Measurements from ENCODE around the gene SLC25A48.

- TF ChIP-seq, protein P1, sequence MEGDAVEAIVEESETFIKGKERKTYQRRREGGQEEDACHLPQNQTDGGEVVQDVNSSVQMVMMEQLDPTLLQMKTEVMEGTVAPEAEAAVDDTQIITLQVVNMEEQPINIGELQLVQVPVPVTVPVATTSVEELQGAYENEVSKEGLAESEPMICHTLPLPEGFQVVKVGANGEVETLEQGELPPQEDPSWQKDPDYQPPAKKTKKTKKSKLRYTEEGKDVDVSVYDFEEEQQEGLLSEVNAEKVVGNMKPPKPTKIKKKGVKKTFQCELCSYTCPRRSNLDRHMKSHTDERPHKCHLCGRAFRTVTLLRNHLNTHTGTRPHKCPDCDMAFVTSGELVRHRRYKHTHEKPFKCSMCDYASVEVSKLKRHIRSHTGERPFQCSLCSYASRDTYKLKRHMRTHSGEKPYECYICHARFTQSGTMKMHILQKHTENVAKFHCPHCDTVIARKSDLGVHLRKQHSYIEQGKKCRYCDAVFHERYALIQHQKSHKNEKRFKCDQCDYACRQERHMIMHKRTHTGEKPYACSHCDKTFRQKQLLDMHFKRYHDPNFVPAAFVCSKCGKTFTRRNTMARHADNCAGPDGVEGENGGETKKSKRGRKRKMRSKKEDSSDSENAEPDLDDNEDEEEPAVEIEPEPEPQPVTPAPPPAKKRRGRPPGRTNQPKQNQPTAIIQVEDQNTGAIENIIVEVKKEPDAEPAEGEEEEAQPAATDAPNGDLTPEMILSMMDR (IDR thresholded peaks at IDR 0.05) = no peak
- TF ChIP-seq POLR2AphosphoS5 (IDR thresholded peaks at IDR 0.05; ENCODE audit: low read depth, low read length) (no peak), SIN3A (IDR thresholded peaks at IDR 0.05; ENCODE audit: borderline replicate concordance, insufficient read depth, low read depth, low read length) (no peak), TCF7L2 (IDR thresholded peaks at IDR 0.05; ENCODE audit: low read depth, low read length) (no peak)
- TF ChIP-seq, protein P2, sequence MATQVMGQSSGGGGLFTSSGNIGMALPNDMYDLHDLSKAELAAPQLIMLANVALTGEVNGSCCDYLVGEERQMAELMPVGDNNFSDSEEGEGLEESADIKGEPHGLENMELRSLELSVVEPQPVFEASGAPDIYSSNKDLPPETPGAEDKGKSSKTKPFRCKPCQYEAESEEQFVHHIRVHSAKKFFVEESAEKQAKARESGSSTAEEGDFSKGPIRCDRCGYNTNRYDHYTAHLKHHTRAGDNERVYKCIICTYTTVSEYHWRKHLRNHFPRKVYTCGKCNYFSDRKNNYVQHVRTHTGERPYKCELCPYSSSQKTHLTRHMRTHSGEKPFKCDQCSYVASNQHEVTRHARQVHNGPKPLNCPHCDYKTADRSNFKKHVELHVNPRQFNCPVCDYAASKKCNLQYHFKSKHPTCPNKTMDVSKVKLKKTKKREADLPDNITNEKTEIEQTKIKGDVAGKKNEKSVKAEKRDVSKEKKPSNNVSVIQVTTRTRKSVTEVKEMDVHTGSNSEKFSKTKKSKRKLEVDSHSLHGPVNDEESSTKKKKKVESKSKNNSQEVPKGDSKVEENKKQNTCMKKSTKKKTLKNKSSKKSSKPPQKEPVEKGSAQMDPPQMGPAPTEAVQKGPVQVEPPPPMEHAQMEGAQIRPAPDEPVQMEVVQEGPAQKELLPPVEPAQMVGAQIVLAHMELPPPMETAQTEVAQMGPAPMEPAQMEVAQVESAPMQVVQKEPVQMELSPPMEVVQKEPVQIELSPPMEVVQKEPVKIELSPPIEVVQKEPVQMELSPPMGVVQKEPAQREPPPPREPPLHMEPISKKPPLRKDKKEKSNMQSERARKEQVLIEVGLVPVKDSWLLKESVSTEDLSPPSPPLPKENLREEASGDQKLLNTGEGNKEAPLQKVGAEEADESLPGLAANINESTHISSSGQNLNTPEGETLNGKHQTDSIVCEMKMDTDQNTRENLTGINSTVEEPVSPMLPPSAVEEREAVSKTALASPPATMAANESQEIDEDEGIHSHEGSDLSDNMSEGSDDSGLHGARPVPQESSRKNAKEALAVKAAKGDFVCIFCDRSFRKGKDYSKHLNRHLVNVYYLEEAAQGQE (IDR thresholded peaks at IDR 0.05; ENCODE audit: insufficient read depth in 1 of 2, low read depth in 2 of 2, low read length in 1 of 2) = no peak
Observed at GRCh38 chr5:135890296-135890695, 55.8 kb downstream of the SLC25A48 start.
